Neuronal stem cell (in vitro differentiated cells): ENCODE measurements around the gene PARD3B.

ENCODE experiments used
- DNase-seq: peaks from one replicate; pipeline ENCODE4 v3.0.0-alpha.2; 2013; ENCODE audit warnings: low spot score
- H2AFZ ChIP-seq: one replicate; pipeline ENCODE4 v1.6.1; 2013; ENCODE audit warnings: mild to moderate bottlenecking, low read length, inconsistent platforms
- H2AK5ac ChIP-seq: 2 replicates; pipeline ENCODE4 v1.6.1; 2013; ENCODE audit warnings: low read depth, mild to moderate bottlenecking, inconsistent platforms, low read length, moderate library complexity, mixed read lengths
- H2BK120ac ChIP-seq: 2 replicates; pipeline ENCODE4 v1.6.1; 2013; ENCODE audit warnings: low read depth, mild to moderate bottlenecking, inconsistent platforms, low read length, moderate library complexity, mixed read lengths
- H2BK12ac ChIP-seq: one replicate; pipeline ENCODE4 v1.6.1; 2013; ENCODE audit warnings: low read length, inconsistent platforms
- H2BK15ac ChIP-seq: 2 replicates; pipeline ENCODE4 v1.6.1; 2013; ENCODE audit warnings: mild to moderate bottlenecking, low read length, inconsistent platforms, mixed read lengths
- H2BK5ac ChIP-seq: one replicate; pipeline ENCODE4 v1.6.1; 2013; ENCODE audit warnings: inconsistent platforms, mild to moderate bottlenecking, low read length, moderate library complexity
- H3K14ac ChIP-seq: one replicate; pipeline ENCODE4 v1.6.1; 2013; ENCODE audit warnings: low read length, inconsistent platforms
- H3K18ac ChIP-seq: 2 replicates; pipeline ENCODE4 v1.6.1; 2013; ENCODE audit warnings: low read length, inconsistent platforms
- H3K23ac ChIP-seq: 2 replicates; pipeline ENCODE4 v1.6.1; 2013; ENCODE audit warnings: low read depth, mild to moderate bottlenecking, mixed read lengths, low read length, inconsistent platforms; ENCODE audit not compliant: poor library complexity
- H3K27ac ChIP-seq: replicated peaks from 3 replicates; pipeline ENCODE4 v1.5.1; 2013; ENCODE audit warnings: low read length, inconsistent platforms
- H3K27me3 ChIP-seq, 3 experiments: 2 replicates each; pipeline ENCODE4 v1.6.1; 2013; ENCODE audit warnings: low read length in 3 of 3, mild to moderate bottlenecking in 2 of 3, inconsistent platforms in 1 of 3, low read depth in 1 of 3, mixed read lengths in 1 of 3, moderate library complexity in 1 of 3; ENCODE audit not compliant: control insufficient read depth in 3 of 3, insufficient read depth in 3 of 3
- H3K36me3 ChIP-seq, 2 donors: replicated peaks in 1 of 2; 2 replicates each; pipeline ENCODE4 v1.6.1; 2013; ENCODE audit warnings: low read length in 2 of 2; ENCODE audit not compliant: control insufficient read depth in 2 of 2, insufficient read depth in 2 of 2
- H3K4ac ChIP-seq: 2 replicates; pipeline ENCODE4 v1.6.1; 2013; ENCODE audit warnings: inconsistent platforms, mild to moderate bottlenecking, low read length, moderate library complexity
- H3K4me1 ChIP-seq, 2 donors: 1 replicate in 1 of 2; 2 replicates in 1 of 2; pipeline ENCODE4 v1.6.1; 2013; ENCODE audit warnings: low read length in 2 of 2, low read depth in 1 of 2; ENCODE audit not compliant: control insufficient read depth in 2 of 2, insufficient read depth in 1 of 2
- H3K4me2 ChIP-seq: one replicate; pipeline ENCODE4 v1.6.1; 2013; ENCODE audit warnings: mild to moderate bottlenecking, low read length, inconsistent platforms; ENCODE audit not compliant: insufficient read depth, poor library complexity, severe bottlenecking
- H3K4me3 ChIP-seq, 2 donors: 2 replicates each; pipeline ENCODE4 v1.5.1; 2013; ENCODE audit warnings: low read length in 2 of 2, mild to moderate bottlenecking in 2 of 2, inconsistent platforms in 1 of 2, moderate library complexity in 1 of 2
- H3K79me1 ChIP-seq: one replicate; pipeline ENCODE4 v1.6.1; 2013; ENCODE audit warnings: low read depth, mild to moderate bottlenecking, inconsistent platforms, low read length, moderate library complexity
- H3K9ac ChIP-seq: one replicate; pipeline ENCODE4 v1.6.1; 2013; ENCODE audit warnings: mild to moderate bottlenecking, low read depth, low read length, inconsistent platforms; ENCODE audit not compliant: poor library complexity
- H3K9me3 ChIP-seq, 2 donors: replicated peaks in 1 of 2; 2 replicates each; pipeline versions ENCODE3 to v1.6.1; 2013; ENCODE audit warnings: low read length in 2 of 2, mild to moderate bottlenecking in 2 of 2, inconsistent platforms in 1 of 2, low read depth in 1 of 2, mixed read lengths in 1 of 2, moderate library complexity in 1 of 2; ENCODE audit not compliant: control insufficient read depth in 2 of 2, insufficient read depth in 1 of 2
- H4K8ac ChIP-seq: one replicate; pipeline ENCODE4 v1.6.1; 2013; ENCODE audit warnings: low read depth, mild to moderate bottlenecking, inconsistent platforms, low read length, moderate library complexity
- H4K91ac ChIP-seq: one replicate; pipeline ENCODE4 v1.6.1; 2013; ENCODE audit warnings: low read length, low read depth, mild to moderate bottlenecking, inconsistent platforms; ENCODE audit not compliant: poor library complexity
- WGBS, 2 donors: extraction: QIAGEN DNeasy Blood & Tissue Kit; methylation state at CpG; one replicate each; pipeline ENCODE4 v1.1.7; 2013; ENCODE audit warnings: missing lambda C conversion rate in 2 of 2, mixed read lengths in 1 of 2; ENCODE audit not compliant: insufficient read length in 2 of 2, insufficient replicate concordance in 1 of 2; ENCODE audit errors: extremely low coverage in 2 of 2; 5-methylcytosine and 5-hydroxymethylcytosine counted together

Gene PARD3B

GRCh38 chr2:205471776-205472175 is 926.5 kb downstream of the PARD3B start:
- no peak overlapping the region for H2BK120ac ChIP-seq
- no peaks in the 10 kb centered on the region for H3K79me1 ChIP-seq
- DNase-seq = no peak
- H3K27me3 ChIP-seq = no peaks in the 10 kb centered on the region
- no peak overlapping the region for H2BK5ac ChIP-seq
- no peak overlapping the region for H4K8ac ChIP-seq
- H3K36me3 ChIP-seq = no peaks in the 10 kb centered on the region
- H2BK12ac ChIP-seq = no peak overlapping the region
- no peak overlapping the region for H3K4me2 ChIP-seq
- no peaks in the 10 kb centered on the region for H3K9me3 ChIP-seq
- H3K4ac ChIP-seq = no peak overlapping the region
- no peak overlapping the region for H2AK5ac ChIP-seq
- WGBS, 2 donors = no CpG with 5 or more reads among the region's 2 CpGs
- H4K91ac ChIP-seq = no peak overlapping the region
- H3K4me1 ChIP-seq = peaks cover 2 to 8% of the 10 kb centered on the region in 2 donors
- no peak overlapping the region for H3K23ac ChIP-seq
- H3K4me3 ChIP-seq = no peak overlapping the region
- no peak overlapping the region for H2BK15ac ChIP-seq
- no peak overlapping the region for H2AFZ ChIP-seq
- no peak overlapping the region for H3K14ac ChIP-seq
- no peak overlapping the region for H3K18ac ChIP-seq
- no peak overlapping the region for H3K27ac ChIP-seq
- no peak overlapping the region for H3K9ac ChIP-seq

- Histone ChIP-seq H3K79me1 (no peaks in the 10 kb centered on the region), H3K4me2 (no peak overlapping the region), H3K27me3 (no peaks in the 10 kb centered on the region), H2BK12ac (no peak overlapping the region), H3K9ac (no peak overlapping the region), H3K18ac (no peak overlapping the region), H2BK5ac (no peak overlapping the region), H4K91ac (no peak overlapping the region), H3K36me3 (no peaks in the 10 kb centered on the region), H2BK15ac (no peak overlapping the region), H3K4me3 (no peak overlapping the region), H3K4ac (no peak overlapping the region), H2AK5ac (no peak overlapping the region), H3K14ac (no peak overlapping the region), H3K27ac (no peak overlapping the region), H3K23ac (no peak overlapping the region), H2AFZ (no peak overlapping the region), H4K8ac (no peak overlapping the region), H3K4me1 (peaks cover 2 to 8% of the 10 kb centered on the region in 2 donors), H2BK120ac (no peak overlapping the region), H3K9me3 (no peaks in the 10 kb centered on the region)
- WGBS, 2 donors = no CpG with 5 or more reads among the region's 3 CpGs
- DNase-seq = no peak
Observed at GRCh38 chr2:205473791-205474190, 928.5 kb downstream of the PARD3B start.

- no peak overlapping the region for H3K14ac ChIP-seq
- no peak overlapping the region for H3K18ac ChIP-seq
- peaks cover 2 to 8% of the 10 kb centered on the region in 2 donors for H3K4me1 ChIP-seq
- no peak overlapping the region for H2BK12ac ChIP-seq
- no peak overlapping the region for H3K23ac ChIP-seq
- H3K4me2 ChIP-seq = no peak overlapping the region
- H3K4ac ChIP-seq = no peak overlapping the region
- no peak overlapping the region for H3K27ac ChIP-seq
- no peak overlapping the region for H2AFZ ChIP-seq
- H4K8ac ChIP-seq = no peak overlapping the region
- no peak overlapping the region for H2BK5ac ChIP-seq
- H3K9me3 ChIP-seq = no peaks in the 10 kb centered on the region
- H2AK5ac ChIP-seq = no peak overlapping the region
- no peaks in the 10 kb centered on the region for H3K27me3 ChIP-seq
- no CpG with 5 or more reads among the region's 6 CpGs for WGBS, 2 donors
- no peaks in the 10 kb centered on the region for H3K36me3 ChIP-seq
- H3K4me3 ChIP-seq = no peak overlapping the region
- no peak overlapping the region for H2BK15ac ChIP-seq
- DNase-seq = no peak
- no peak overlapping the region for H2BK120ac ChIP-seq
- no peaks in the 10 kb centered on the region for H3K79me1 ChIP-seq
- no peak overlapping the region for H3K9ac ChIP-seq
- H4K91ac ChIP-seq = no peak overlapping the region
Observed at GRCh38 chr2:205474741-205475415, 929.6 kb downstream of the PARD3B start.

- no peak overlapping the region for H2BK5ac ChIP-seq
- H3K9ac ChIP-seq = no peak overlapping the region
- H3K9me3 ChIP-seq = no peaks in the 10 kb centered on the region
- no peak overlapping the region for H4K91ac ChIP-seq
- no peak overlapping the region for H3K18ac ChIP-seq
- no peak overlapping the region for H2BK15ac ChIP-seq
- H3K4me3 ChIP-seq = no peak overlapping the region
- no peak overlapping the region for H2AK5ac ChIP-seq
- peaks cover 2 to 8% of the 10 kb centered on the region in 2 donors for H3K4me1 ChIP-seq
- no peak overlapping the region for H3K27ac ChIP-seq
- WGBS, 2 donors = no CpG with 5 or more reads among the region's 3 CpGs
- H3K23ac ChIP-seq = no peak overlapping the region
- H3K4me2 ChIP-seq = no peak overlapping the region
- no peak overlapping the region for H2BK120ac ChIP-seq
- no peak overlapping the region for H4K8ac ChIP-seq
- no peaks in the 10 kb centered on the region for H3K27me3 ChIP-seq
- H3K36me3 ChIP-seq = no peaks in the 10 kb centered on the region
- no peak overlapping the region for H2AFZ ChIP-seq
- DNase-seq = no peak
- no peaks in the 10 kb centered on the region for H3K79me1 ChIP-seq
- H2BK12ac ChIP-seq = no peak overlapping the region
- H3K14ac ChIP-seq = no peak overlapping the region
- no peak overlapping the region for H3K4ac ChIP-seq
Observed at GRCh38 chr2:205475416-205475768, 930.1 kb downstream of the PARD3B start.
